Cardiac septum (tissue), 1 donor: ENCODE data around the gene FNIP1. TPM values are rescaled to one million over a fixed set of nuclear protein-coding genes. Genes with fewer than 3 reads are reported as not detected.
"Not testable (repeated sequence)": the region's sequence is repeated elsewhere in the genome, so short reads cannot be mapped to it uniquely, and the experiment has no call there.

Source experiments
- DNase-seq: peaks from one replicate; pipeline ENCODE4 v3.0.0-alpha.2; 2020; ENCODE audit warnings: low spot score
- intact Hi-C: fragments of 100-400 bp; cut with DNase I; formaldehyde crosslinking; loops from one replicate; pipeline ENCODE4 v1.14.0; 2022
- total RNA-seq: library from RNA; stranded (reverse); fragmentation: NEBNext Ultra II Directional; extraction: Animal tissue kit (Norgen Biotek cat#: 25700); gene quantifications from one replicate; pipeline ENCODE4 v1.2.1, GENCODE V29; 2021
- donor health status: DM: no; HTN: no; CAD: no.

The FNIP1 gene
- total RNA-seq, 1 donor from 2014 or later: 31.6 TPM

GRCh38 chr5:131758520-131758900, 38.3 kb downstream of the FNIP1 start:
- intact Hi-C loops: loop anchor here (2.0 kb wide), 1 partner anchor 38 kb away; the partner anchor contains the start of gene FNIP1
- no peak for DNase-seq

GRCh38 chr5:131757830-131758519, 38.8 kb downstream of the FNIP1 start:
- DNase-seq: no peak
- intact Hi-C loops: loop anchor here (2.0 kb wide), 1 partner anchor 39 kb away; the partner anchor contains the start of gene FNIP1

GRCh38 chr5:131756942-131757341, 39.9 kb downstream of the FNIP1 start:
- intact Hi-C loops: no loop called here

DNA sequence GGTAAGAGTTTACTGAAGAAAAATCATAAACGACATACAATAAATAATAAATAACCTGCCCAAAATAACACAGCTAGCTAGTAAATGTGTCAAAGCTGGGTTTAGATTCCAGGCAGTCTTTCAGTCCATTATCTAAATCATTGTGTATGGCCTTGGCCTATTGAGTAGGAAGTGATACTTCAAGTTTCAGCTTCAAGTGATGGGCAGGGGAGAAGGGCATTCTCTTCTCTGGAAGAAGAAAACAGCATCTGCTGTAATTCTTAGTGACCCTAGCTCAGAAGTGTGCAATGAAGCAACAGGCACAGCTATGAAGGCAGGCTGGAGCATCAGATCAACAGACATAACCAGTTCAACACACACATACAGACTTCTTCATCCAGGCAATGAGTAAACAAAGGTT, 42.5 kb downstream of the FNIP1 start:
- intact Hi-C loops: no loop called here
- no peak for DNase-seq

More at GRCh38 chr5:131756942-131757341, 39.9 kb downstream of the FNIP1 start:
- DNase-seq: no peak

GRCh38 chr5:131751506-131751905, 45.3 kb downstream of the FNIP1 start:
- DNase-seq: no peak
- intact Hi-C loops: no loop called here

DNA sequence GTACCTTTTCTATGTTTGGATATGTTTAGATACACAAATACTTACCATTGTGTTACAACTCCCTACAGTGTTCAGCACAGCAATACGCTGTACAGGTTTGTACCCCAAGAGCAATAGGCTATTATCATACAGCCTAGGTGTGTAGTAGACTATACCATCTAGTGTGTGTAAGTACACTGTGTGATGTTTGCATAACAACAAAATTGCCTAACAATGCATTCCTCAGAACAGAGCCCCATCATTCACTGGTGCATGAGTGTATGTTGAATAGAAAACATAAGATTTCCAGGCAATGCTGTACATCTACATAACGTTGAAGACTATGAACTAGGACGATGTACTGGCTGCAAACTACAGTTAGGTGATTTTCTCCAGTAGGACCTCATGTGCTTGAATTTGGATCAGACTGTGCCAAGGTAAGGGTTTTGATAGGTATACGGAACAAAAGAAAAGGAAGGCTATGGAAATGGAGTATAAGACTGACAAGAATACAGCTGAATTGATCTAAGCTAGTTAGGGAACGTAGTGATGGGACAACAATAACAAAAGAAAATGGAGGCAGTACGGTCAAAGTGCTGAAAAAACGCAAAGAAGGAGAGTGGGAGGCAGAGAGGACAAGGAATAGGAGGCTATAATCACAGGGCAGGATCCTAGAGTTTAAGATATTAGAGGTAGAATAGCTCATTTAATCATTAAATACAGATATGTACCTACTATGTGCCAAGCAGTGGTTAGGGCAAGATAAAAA, 46.9 kb downstream of the FNIP1 start:
- intact Hi-C loops: no loop called here
- DNase-seq: no peak

- intact Hi-C loops: no loop called here
- no peak for DNase-seq
These were observed 47.7 kb downstream of the FNIP1 start for GRCh38 chr5:131749138-131749537.

- intact Hi-C loops: no loop called here
- DNase-seq: no peak
These were observed 49.4 kb downstream of the FNIP1 start for GRCh38 chr5:131747180-131748105.

DNA sequence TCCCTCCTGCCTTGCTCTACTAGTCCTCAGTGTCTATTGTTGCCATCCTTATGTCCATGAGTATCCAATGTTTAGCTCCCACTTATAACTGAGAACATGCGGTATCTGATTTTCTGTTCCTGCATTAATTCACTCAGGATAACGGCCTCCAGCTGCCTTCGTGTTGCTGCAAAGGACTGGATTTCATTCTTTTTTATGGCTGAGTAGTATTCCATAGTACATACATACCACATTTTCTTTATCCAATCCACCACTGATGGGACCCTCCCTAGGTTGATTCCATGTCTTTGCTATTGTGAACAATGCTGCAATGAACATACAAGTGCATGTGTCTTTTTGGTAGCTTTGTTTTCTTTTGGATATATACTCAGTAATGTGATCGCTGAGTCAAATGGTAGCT, 50.4 kb downstream of the FNIP1 start:
- intact Hi-C loops: no loop called here
- no peak for DNase-seq

- intact Hi-C loops: no loop called here
- DNase-seq: no peak
These were observed 51.1 kb downstream of the FNIP1 start for GRCh38 chr5:131745703-131746102.

- DNase-seq: no peak
- intact Hi-C loops: no loop called here
These were observed 51.7 kb downstream of the FNIP1 start for GRCh38 chr5:131745155-131745554.

- intact Hi-C loops: no loop called here
- DNase-seq: no peak
These were observed 56.3 kb downstream of the FNIP1 start for GRCh38 chr5:131740477-131740876.

DNA sequence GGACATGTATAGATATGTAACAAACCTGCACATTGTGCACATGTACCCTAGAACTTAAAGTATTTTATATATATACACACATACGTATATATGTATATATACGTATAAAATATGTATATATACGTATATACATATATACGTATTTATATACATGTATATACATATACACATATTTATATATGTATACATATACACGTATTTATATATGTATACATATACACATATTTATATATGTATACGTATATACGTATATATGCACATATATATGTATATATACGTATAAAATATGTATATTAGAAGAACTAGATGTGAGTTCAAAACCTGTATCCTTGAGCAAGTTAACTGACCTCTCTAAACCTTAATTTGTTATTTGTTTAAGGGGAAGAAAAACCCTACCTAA, 61.4 kb downstream of the FNIP1 start:
- DNase-seq: no peak
- intact Hi-C loops: no loop called here

GRCh38 chr5:131734939-131735338, 61.9 kb downstream of the FNIP1 start:
- DNase-seq, intact Hi-C loops: not testable (repeated sequence)

DNA sequence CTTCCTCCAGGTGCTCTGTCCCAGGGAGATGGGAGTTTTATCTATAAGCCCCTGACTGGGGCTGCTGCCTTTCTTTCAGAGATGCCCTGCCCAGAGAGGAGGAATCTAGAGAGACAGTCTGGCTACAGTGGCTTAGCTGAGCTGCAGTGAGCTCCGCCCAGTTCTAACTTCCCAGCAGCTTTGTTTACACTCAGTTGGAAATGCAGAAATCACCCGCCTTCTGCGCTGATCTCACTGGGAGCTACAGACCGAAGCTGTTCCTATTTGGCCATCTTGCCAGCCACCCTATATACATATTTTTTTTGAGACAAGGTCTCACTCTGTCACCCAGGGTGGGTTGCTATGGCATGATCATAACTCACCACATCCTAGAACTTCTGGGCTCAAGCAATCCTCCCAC, 67.5 kb downstream of the FNIP1 start:
- peak; percentile 75 for DNase-seq
- intact Hi-C loops: not testable (repeated sequence)

GRCh38 chr5:131724089-131724488, 72.7 kb downstream of the FNIP1 start:
- intact Hi-C loops, DNase-seq: not testable (repeated sequence)

DNA sequence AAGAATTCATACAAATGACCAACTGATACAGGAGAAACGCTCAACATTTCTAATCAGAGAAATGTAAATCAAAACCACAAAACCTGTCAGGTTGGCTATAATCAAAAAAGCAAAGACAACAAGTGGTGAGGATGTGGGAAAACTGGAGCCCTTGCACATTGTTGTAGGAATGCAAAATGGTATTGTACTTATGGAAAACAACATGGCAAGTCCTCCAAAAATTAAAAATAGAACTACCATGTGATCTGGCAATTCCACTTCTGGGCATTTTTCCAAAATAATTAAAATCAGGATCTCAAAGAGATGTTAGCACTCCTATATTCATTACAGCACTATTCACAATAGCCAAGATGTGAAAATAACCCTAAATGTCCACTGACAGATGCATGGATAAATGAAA, 76.1 kb downstream of the FNIP1 start:
- intact Hi-C loops: no loop called here
- no peak for DNase-seq

DNA sequence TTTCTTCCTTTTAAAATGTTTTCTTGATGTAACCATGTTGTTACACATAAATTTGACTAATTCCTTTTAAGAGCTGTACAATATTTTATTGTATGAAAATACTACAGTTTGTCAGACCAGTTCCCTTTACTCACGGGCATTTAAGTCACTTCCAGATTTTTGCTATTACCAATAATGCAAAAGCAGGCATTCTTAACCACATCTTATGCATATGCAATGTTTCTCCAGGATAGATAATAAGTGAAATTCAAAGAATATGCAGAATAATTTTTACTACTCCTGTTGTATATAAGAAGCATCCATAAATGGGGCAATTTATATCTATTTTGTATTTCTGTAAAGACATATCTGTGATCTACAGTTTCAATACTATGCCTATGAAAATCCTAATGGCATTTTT, 77.3 kb downstream of the FNIP1 start:
- intact Hi-C loops: no loop called here
- DNase-seq: no peak

DNA sequence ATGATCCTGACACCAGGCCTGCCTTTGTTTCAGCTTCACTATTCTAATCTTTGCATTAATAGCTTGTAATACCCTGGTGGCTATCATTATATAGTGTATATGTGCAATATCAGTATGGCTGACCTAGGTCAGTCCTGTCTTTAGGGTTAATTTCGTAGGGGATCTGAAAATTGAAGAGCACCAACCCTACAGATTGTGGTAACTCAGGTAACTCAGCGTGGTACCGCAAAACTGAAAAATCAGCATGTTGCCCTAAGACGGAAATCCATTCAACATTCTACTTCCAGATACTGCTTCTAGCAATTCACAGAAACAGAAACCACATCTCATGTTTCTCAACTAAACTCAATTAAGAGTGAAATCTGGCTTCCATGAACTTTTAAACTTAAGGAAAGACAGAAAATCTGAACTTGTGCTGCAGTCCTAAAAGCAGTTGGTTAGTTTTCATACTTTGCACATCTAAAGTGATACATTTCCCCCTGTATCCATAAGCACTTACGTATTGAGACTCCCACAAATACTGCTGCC, 78.3 kb downstream of the FNIP1 start:
- no peak for DNase-seq
- intact Hi-C loops: no loop called here

DNA sequence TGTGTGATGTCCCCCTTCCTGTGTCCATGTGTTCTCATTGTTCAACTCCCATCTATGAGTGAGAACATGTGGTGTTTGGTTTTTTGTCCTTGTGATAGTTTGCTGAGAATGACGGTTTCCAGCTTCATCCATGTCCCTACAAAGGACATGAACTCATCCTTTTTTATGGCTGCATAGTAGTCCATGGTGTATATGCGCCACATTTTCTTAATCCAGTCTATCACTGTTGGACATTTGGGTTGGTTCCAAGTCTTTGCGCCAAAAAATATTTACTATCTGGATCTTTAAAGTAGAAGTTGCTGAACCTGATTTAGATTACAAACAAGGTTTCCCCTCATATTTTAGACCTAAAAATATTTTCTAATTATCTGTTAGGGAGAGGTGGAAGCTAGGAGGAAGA, 79.7 kb downstream of the FNIP1 start:
- DNase-seq, intact Hi-C loops: not testable (repeated sequence)
